AG04449 (cell line): ENCODE data around the gene INPP5E.

ENCODE experiments used
- CTCF ChIA-PET: fragments of 350-600 bp; formaldehyde crosslinking; extraction: SDS; loops from one replicate; lab custom pipeline; 2021; ENCODE audit warnings: antibody characterized with exemption; lab: Yijun Ruan, JAX
- POLR2A ChIA-PET: fragments of 400-600, 350-600 bp; formaldehyde crosslinking; extraction: SDS; loops from one replicate; lab custom pipeline; 2020; ENCODE audit warnings: antibody characterized with exemption, inconsistent platforms; lab: Yijun Ruan, JAX
- DNase-seq: peaks from one replicate; pipeline ENCODE4 v3.0.0-alpha.2; 2010; ENCODE audit warnings: low read depth, low spot score
- H3K4me3 ChIP-seq: 2 replicates; pipeline ENCODE4 v1.5.1; 2011; ENCODE audit warnings: low read depth, mild to moderate bottlenecking, control low read depth, low read length
- TF ChIP-seq, protein P1 (sequence below): IDR thresholded peaks from one replicate; pipeline ENCODE4 v1.5.1; 2011; ENCODE audit warnings: mild to moderate bottlenecking, moderate library complexity, low read length, control low read depth, inconsistent platforms; ENCODE audit not compliant: insufficient read depth; ENCODE audit errors: missing control alignments

Gene INPP5E

DNA sequence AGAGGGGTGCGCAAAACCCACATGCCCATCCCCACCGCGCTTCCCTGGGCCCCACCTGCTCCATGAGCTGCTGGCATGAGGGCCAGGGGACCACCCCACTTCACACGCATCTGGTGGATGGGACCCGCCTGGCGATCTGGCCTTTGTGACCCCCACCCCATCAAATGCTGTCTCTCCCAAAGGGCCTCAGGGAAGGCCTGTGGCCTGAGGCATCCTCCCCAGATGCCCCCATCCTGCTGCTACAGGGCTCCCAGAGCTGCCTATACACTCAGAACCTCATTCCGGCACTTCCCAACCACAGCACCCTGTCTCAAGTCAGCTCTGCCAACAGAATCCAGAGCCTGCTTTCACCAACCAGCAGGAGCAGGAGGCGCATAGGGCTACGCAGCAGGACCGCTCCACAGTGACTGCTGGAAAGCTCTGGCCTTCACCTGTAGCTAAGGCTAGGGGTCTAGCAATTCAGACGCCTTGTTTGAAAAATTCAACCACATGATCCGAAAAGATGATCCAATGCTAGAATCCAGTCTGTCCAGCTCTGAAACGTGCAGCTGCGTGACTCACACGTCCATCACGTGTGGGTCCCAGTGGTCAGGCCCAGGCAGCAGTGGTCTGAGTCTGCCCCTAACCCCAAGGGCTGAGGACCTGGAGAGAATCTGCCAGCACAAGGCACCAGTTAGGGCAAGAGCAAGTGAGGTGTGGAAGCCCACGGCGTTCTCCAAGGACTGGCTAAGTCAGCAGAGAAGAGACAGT lies 38.3 kb downstream of the INPP5E start:
- H3K4me3 ChIP-seq, result no peak overlapping the region
- POLR2A ChIA-PET, result interaction anchor here (1.1 kb wide), 1 partner anchor 8 kb away, joined by 6 read pairs; no protein-coding TSS in a partner anchor
- CTCF ChIA-PET, result interaction anchor here (0.6 to 9.7 kb wide), 26 partner anchors 8 to 429 kb away, joined by 3 to 142 read pairs (median 5); partner anchors contain the start of genes DNLZ, ENTR1 and PMPCA
- DNase-seq, result no peak
- TF ChIP-seq, protein P1, sequence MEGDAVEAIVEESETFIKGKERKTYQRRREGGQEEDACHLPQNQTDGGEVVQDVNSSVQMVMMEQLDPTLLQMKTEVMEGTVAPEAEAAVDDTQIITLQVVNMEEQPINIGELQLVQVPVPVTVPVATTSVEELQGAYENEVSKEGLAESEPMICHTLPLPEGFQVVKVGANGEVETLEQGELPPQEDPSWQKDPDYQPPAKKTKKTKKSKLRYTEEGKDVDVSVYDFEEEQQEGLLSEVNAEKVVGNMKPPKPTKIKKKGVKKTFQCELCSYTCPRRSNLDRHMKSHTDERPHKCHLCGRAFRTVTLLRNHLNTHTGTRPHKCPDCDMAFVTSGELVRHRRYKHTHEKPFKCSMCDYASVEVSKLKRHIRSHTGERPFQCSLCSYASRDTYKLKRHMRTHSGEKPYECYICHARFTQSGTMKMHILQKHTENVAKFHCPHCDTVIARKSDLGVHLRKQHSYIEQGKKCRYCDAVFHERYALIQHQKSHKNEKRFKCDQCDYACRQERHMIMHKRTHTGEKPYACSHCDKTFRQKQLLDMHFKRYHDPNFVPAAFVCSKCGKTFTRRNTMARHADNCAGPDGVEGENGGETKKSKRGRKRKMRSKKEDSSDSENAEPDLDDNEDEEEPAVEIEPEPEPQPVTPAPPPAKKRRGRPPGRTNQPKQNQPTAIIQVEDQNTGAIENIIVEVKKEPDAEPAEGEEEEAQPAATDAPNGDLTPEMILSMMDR, result no peak

DNA sequence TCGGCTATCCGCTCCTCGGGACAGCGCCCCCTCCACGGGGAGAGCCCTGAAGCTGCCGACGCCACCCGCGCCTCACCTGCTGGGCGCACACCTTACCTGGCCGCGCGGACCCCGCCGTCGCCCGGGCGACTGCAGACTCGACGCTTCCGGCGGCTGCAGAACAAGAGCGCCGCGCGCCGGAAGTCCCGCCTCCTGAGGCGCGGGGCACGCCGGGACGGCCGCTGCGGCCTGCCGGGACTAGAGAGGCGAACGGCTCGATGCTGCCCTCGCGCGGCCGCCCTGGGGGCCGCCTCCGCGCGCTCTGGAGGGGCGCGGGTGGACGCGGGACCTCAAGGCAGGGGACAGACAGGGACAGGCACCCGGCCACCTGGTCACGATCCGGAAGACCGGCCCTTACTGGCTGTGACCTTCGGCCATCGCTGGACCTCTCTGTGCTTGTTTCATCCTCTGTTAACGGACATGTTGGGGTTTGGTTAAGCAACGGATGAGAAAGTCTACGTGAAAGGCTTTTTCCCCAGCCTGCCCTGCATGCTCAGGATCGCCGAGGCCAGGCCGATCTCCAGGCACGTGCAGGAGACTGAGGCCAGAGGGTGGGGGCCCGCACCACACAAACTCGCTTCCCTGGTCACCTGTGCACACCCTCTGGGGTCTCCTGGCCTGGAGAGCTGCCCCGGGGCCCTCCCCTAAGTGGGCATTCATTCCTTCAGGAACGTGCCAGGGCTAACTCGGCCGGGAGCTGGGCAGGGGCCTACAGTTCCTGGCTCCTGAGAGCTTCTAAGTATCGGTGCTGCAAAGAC lies 39.4 kb downstream of the INPP5E start, which contains the start of gene SNAPC4:
Gene SNAPC4 (minus strand): TSS at position 133 of the 797 bp plus-strand sequence. CDS start 1,742 bp downstream, outside the sequence.
- no peak for DNase-seq
- TF ChIP-seq, protein P1, result peak; percentile 80
- POLR2A ChIA-PET, result interaction anchor here (1.1 kb wide), 1 partner anchor 9 kb away, joined by 6 read pairs; no protein-coding TSS in a partner anchor
- CTCF ChIA-PET, result interaction anchor here (0.6 to 9.7 kb wide), 25 partner anchors 8 to 428 kb away, joined by 3 to 142 read pairs (median 5); partner anchors contain the start of genes DNLZ, ENTR1 and PMPCA
- peak within 1 kb of the TSS; percentile 83 for H3K4me3 ChIP-seq

DNA sequence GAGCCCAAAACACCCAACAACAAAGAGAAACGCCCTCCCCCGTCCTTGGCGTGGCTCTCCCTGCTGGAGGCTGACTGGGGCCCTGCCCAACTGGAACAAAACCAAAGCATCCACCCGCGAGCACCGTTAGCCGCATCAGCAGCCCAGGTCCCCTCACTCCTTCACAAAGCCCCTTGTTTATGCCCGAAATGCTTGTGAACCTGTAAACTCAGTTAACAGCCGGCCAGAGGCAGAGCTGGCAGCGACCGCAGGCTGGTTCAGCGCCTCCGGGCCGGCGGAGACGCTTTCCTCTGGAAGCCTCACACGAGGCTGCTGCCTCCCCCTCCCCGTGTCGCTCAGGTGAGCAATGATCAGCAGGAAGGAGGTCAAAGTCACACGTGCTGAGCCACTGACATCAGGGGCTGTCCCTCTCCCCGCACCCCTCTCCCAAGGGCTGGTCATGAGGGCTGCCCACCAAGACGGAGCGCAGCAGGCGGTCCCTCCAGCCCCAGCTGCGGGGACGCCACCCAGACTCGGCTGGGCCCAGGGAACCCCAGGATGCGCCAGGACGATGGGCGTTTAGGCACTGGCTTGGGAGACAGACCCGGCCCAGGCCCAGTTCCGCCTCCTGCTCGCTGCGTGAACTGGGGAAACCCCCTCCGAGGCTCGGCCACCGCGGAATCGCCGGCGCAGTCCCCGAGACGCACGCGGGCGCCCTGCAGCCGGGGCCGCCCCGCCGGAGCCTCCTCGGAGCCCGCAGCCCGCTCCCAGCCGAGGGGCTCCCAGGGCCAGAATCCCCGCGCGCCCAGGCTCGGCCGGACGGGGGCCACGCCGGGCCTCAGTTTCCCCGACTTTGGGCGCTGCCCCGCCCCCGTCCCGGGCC lies 40.2 kb downstream of the INPP5E start:
- DNase-seq, result no peak
- ChIA-PET POLR2A (no interaction called here), CTCF (interaction anchor here (1.6 to 9.7 kb wide), 9 partner anchors 7 to 87 kb away, joined by 5 to 142 read pairs (median 26); partner anchors contain the start of genes DNLZ, ENTR1 and PMPCA)
- H3K4me3 ChIP-seq, result peak overlapping the region; percentile 83
- TF ChIP-seq, protein P1, result no peak

DNA sequence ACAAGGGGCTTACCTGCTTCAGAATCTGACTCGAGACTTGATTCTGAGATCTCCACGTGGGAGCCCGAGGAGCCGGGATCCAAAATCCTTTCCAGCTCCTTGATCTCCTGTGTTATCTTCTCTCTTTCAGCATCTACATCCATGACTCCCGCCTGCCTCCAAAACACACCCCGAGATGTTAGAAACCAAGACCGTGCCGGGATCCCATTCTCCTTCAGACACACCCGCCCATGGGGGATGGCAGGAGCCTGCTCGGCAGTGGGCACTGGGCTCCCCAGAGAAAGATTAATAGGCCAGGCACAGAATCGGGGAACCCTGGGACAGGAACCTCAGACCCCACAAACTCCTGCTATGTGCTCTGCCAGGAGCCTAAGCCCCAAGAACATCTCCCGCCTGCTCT lies 41.4 kb downstream of the INPP5E start:
- DNase-seq, result no peak
- CTCF ChIA-PET, result interaction anchor here (0.9 to 9.7 kb wide), 5 partner anchors 15 to 86 kb away, joined by 3 to 142 read pairs (median 6); partner anchors contain the start of gene DNLZ
- H3K4me3 ChIP-seq, result no peak overlapping the region
- TF ChIP-seq, protein P1, result no peak
- POLR2A ChIA-PET, result no interaction called here

DNA sequence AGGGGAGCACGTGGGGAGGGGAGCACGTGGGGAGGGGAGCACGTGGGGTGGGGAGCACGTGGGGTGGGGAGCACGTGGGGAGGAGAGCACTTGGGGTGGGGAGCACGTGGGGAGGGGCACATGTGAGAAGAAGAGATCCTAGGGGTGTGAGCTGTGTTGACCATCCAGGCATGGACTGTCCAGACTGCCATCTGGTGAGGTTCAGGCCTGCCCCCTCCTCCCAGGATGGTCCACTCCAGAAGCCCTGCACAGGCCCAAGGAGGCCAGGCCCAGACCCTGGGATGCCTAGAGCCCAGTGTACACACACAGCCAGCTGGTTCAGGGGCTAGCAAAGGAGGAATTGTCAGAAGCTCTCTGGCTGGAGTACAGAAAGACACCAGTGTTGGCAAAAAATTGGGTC lies 42.0 kb downstream of the INPP5E start:
- CTCF ChIA-PET, result interaction anchor here (1.1 to 9.7 kb wide), 4 partner anchors 10 to 85 kb away, joined by 4 to 142 read pairs (median 30); partner anchors contain the start of gene DNLZ
- no peak for DNase-seq
- H3K4me3 ChIP-seq, result no peak overlapping the region
- POLR2A ChIA-PET, result no interaction called here
- TF ChIP-seq, protein P1, result no peak
